Fibroblast of lung (primary cell): ENCODE measurements around the gene NTN1.

Experiments
- CTCF ChIP-seq, 2 donors: IDR thresholded peaks in 1 of 2; conservative IDR thresholded peaks in 1 of 2; 1 replicate in 1 of 2; 2 replicates in 1 of 2; pipeline ENCODE4 v1.5.1; 2011 to 2012; ENCODE audit warnings: low read length in 2 of 2, control low read depth in 1 of 2, inconsistent platforms in 1 of 2, low read depth in 1 of 2, mild to moderate bottlenecking in 1 of 2
- EZH2 ChIP-seq: IDR thresholded peaks from 2 replicates; pipeline ENCODE4 v1.5.1; 2012; ENCODE audit warnings: low read length, control low read depth, mild to moderate bottlenecking; ENCODE audit errors: missing control alignments

- TF ChIP-seq CTCF (conservative IDR thresholded peaks at IDR 0.05 in 1 of 2, IDR thresholded peaks at IDR 0.05 in 1 of 2; ENCODE audit: low read depth in 1 of 2, low read length in 2 of 2) (no peak), EZH2 (no peak)
These were observed 252.4 kb downstream of the NTN1 start for GRCh38 chr17:9273428-9274391.
